ENCODE measurements around the gene SMAD4.
"Not testable (repeated sequence)": the region's sequence is repeated elsewhere in the genome, so short reads cannot be mapped to it uniquely, and the experiment has no call there.

SMAD4 gene

GRCh38 chr18:51110073-51110797, 80.2 kb downstream of the SMAD4 start:
- peak; percentile 44 to 55 for DNase-seq (ENCODE audit: low read depth in 1 of 2, low spot score in 1 of 2)

- DNase-seq (ENCODE audit: low read depth in 1 of 2, low spot score in 1 of 2) = not testable (repeated sequence)
Measured at GRCh38 chr18:51111633-51112355, 81.8 kb downstream of the SMAD4 start.

- not testable (repeated sequence) for DNase-seq (ENCODE audit: low read depth in 1 of 2, low spot score in 1 of 2)
Measured at GRCh38 chr18:51116996-51117395, 87.0 kb downstream of the SMAD4 start.

GRCh38 chr18:51119561-51119960, 89.5 kb downstream of the SMAD4 start:
- DNase-seq (ENCODE audit: low read depth in 1 of 2, low spot score in 1 of 2) = not testable (repeated sequence)

GRCh38 chr18:51119976-51120375, 90.0 kb downstream of the SMAD4 start:
- not testable (repeated sequence) for DNase-seq (ENCODE audit: low read depth in 1 of 2, low spot score in 1 of 2)

- no peak for DNase-seq (ENCODE audit: low read depth in 1 of 2, low spot score in 1 of 2)
Measured at GRCh38 chr18:51120809-51121596, 91.0 kb downstream of the SMAD4 start.

- no peak for DNase-seq (ENCODE audit: low read depth in 1 of 2, low spot score in 1 of 2)
Measured at GRCh38 chr18:51121597-51121857, 91.5 kb downstream of the SMAD4 start.

- DNase-seq (ENCODE audit: low read depth in 1 of 2, low spot score in 1 of 2) = no peak
Measured at GRCh38 chr18:51122266-51123045, 92.4 kb downstream of the SMAD4 start.

GRCh38 chr18:51123046-51123395, 93.0 kb downstream of the SMAD4 start:
- no peak for DNase-seq (ENCODE audit: low read depth in 1 of 2, low spot score in 1 of 2)

GRCh38 chr18:51123481-51123880, 93.5 kb downstream of the SMAD4 start:
- no peak for DNase-seq (ENCODE audit: low read depth in 1 of 2, low spot score in 1 of 2)

- no peak for DNase-seq (ENCODE audit: low read depth in 1 of 2, low spot score in 1 of 2)
Measured at GRCh38 chr18:51123936-51124486, 94.0 kb downstream of the SMAD4 start.

GRCh38 chr18:51125976-51126375, 96.0 kb downstream of the SMAD4 start:
- DNase-seq (ENCODE audit: low read depth in 1 of 2, low spot score in 1 of 2) = no peak

- DNase-seq (ENCODE audit: low read depth in 1 of 2, low spot score in 1 of 2) = no peak
Measured at GRCh38 chr18:51127664-51128063, 97.7 kb downstream of the SMAD4 start.

GRCh38 chr18:51128533-51128932, 98.5 kb downstream of the SMAD4 start:
- no peak for DNase-seq (ENCODE audit: low read depth in 1 of 2, low spot score in 1 of 2)

- DNase-seq (ENCODE audit: low read depth in 1 of 2, low spot score in 1 of 2) = no peak
Measured at GRCh38 chr18:51132256-51132935, 102.4 kb downstream of the SMAD4 start.

GRCh38 chr18:51133580-51134160, 103.7 kb downstream of the SMAD4 start:
- no peak for DNase-seq (ENCODE audit: low read depth in 1 of 2, low spot score in 1 of 2)
